CD4-positive, alpha-beta T cell (primary cell): ENCODE measurements around the gene LSAMP. TPM values are rescaled to one million over a fixed set of nuclear protein-coding genes. Genes with fewer than 3 reads are reported as not detected.

Source experiments
- ATAC-seq: fragments of 200-7000 bp; cut with Tn5 transposase; one replicate; pipeline ENCODE4 v1.10.0; 2022; ENCODE audit warnings: mild to moderate bottlenecking; ENCODE audit not compliant: poor library complexity
- CTCF ChIA-PET: fragments of 350-600 bp; sonication (Branson Sonifier 250); formaldehyde crosslinking; loops from one replicate; lab custom pipeline; 2021; ENCODE audit warnings: antibody characterized with exemption, inconsistent platforms; lab: Charles Lee
- POLR2A ChIA-PET: fragments of 350-600 bp; sonication (Branson Sonifier 250); formaldehyde crosslinking; loops from one replicate; lab custom pipeline; 2021; ENCODE audit warnings: antibody characterized with exemption, inconsistent platforms; lab: Charles Lee
- DNase-seq, 14 experiments: peaks; one replicate each; pipeline ENCODE4 v3.0.0-alpha.2; 2013 to 2020; ENCODE audit warnings: mixed read lengths in 2 of 14
- H3K27ac ChIP-seq, 2 donors: one replicate each; pipeline versions ENCODE4 v1.5.1 to v1.7.0; 2013; ENCODE audit warnings: low read length in 2 of 2, low read depth in 1 of 2, mild to moderate bottlenecking in 1 of 2
- H3K27me3 ChIP-seq, 2 experiments: 1 replicate in 1 of 2; 2 replicates in 1 of 2; pipeline versions ENCODE4 v1.6.1 to v1.7.0; 2013; ENCODE audit warnings: low read length in 2 of 2, control low read depth in 1 of 2, mild to moderate bottlenecking in 1 of 2, moderate library complexity in 1 of 2; ENCODE audit not compliant: insufficient read depth in 2 of 2, control insufficient read depth in 1 of 2
- H3K36me3 ChIP-seq: one replicate; pipeline ENCODE4 v1.6.1; 2013; ENCODE audit warnings: low read length, control low read depth; ENCODE audit not compliant: insufficient read depth
- H3K4me1 ChIP-seq: one replicate; pipeline ENCODE4 v1.6.1; 2013; ENCODE audit warnings: low read length, control low read depth; ENCODE audit not compliant: insufficient read depth
- H3K4me3 ChIP-seq: one replicate; pipeline ENCODE4 v1.5.1; 2013; ENCODE audit warnings: mild to moderate bottlenecking, low read length, moderate library complexity
- H3K9me3 ChIP-seq, 2 experiments: 1 replicate in 1 of 2; 2 replicates in 1 of 2; pipeline versions ENCODE4 v1.6.1 to v1.7.0; 2013; ENCODE audit warnings: low read length in 2 of 2, mild to moderate bottlenecking in 2 of 2, control low read depth in 1 of 2, moderate library complexity in 1 of 2; ENCODE audit not compliant: control insufficient read depth in 1 of 2, insufficient read depth in 1 of 2
- H3K27ac Mint-ChIP-seq: one replicate; pipeline ENCODE4 v1.8.0; 2020; ENCODE audit warnings: mixed read lengths
- H3K27me3 Mint-ChIP-seq: one replicate; pipeline ENCODE4 v1.8.0; 2021; ENCODE audit warnings: mixed read lengths
- H3K36me3 Mint-ChIP-seq: one replicate; pipeline ENCODE4 v1.8.0; 2021; ENCODE audit warnings: low read depth, mixed read lengths
- H3K4me1 Mint-ChIP-seq: one replicate; pipeline ENCODE4 v1.8.0; 2021; ENCODE audit warnings: low read depth, mixed read lengths
- H3K4me3 Mint-ChIP-seq: one replicate; pipeline ENCODE4 v1.8.0; 2020; ENCODE audit warnings: mild to moderate bottlenecking, mixed read lengths
- H3K9me3 Mint-ChIP-seq: one replicate; pipeline ENCODE4 v1.8.0; 2020; ENCODE audit warnings: mixed read lengths
- CTCF ChIP-seq: fragments of 200-600 bp; IDR thresholded peaks from one replicate; pipeline ENCODE4 v1.8.0; 2022; ENCODE audit warnings: antibody characterized with exemption, mild to moderate bottlenecking
- intact Hi-C, 2 experiments: fragments of 100-400 bp; cut with DNase I in 1 of 2; cut with micrococcal nuclease in 1 of 2; formaldehyde crosslinking; loops; one replicate each; pipeline versions ENCODE4 v1.15.1 to v1.9.0; 2023 to 2025; cut with DNase I, micrococcal nuclease
- total RNA-seq, 174 experiments: library from RNA in 2 of 174; stranded (reverse) in 2 of 174; gene quantifications; one replicate each; pipeline ENCODE4 v1.2.3 and lab custom pipeline; 2021 to 2026

Gene LSAMP
- total RNA-seq, 2 experiments from 2014 or later, result not detected

GRCh38 chr3:115814006-115814405, 631.3 kb downstream of the LSAMP start:
- Histone ChIP-seq H3K27me3 (peaks cover 0 to 7% of the 10 kb centered on the region in 2 experiments), H3K4me1 (no peaks in the 10 kb centered on the region), H3K36me3 (no peaks in the 10 kb centered on the region), H3K27ac (no peak overlapping the region), H3K4me3 (no peak overlapping the region), H3K9me3 (no peaks in the 10 kb centered on the region)
- POLR2A ChIA-PET, result no interaction called here
- Mint-ChIP-seq H3K9me3 (no peaks in the 10 kb centered on the region), H3K27ac (no peak overlapping the region), H3K27me3 (peaks cover 30% of the 10 kb centered on the region), H3K4me1 (no peaks in the 10 kb centered on the region), H3K4me3 (no peak overlapping the region), H3K36me3 (no peaks in the 10 kb centered on the region)
- ATAC-seq (no peak), DNase-seq (no peak)
- TF ChIP-seq CTCF, result no peak
- intact Hi-C loops, result loop anchor here (1.0 to 10.0 kb wide), 5 partner anchors 29 to 1659 kb away; no protein-coding TSS in a partner anchor
- CTCF ChIA-PET, result interaction anchor here (1.4 kb wide), 1 partner anchor 29 kb away, joined by 5 read pairs; no protein-coding TSS in a partner anchor

GRCh38 chr3:115808816-115809215, 636.5 kb downstream of the LSAMP start:
- Histone ChIP-seq H3K4me1 (no peaks in the 10 kb centered on the region), H3K27ac (no peak overlapping the region), H3K36me3 (no peaks in the 10 kb centered on the region), H3K4me3 (no peak overlapping the region), H3K27me3 (peaks cover under 1 to 11% of the 10 kb centered on the region in 2 experiments), H3K9me3 (no peaks in the 10 kb centered on the region)
- no peak overlapping the region for H3K4me3 Mint-ChIP-seq
- H3K9me3 Mint-ChIP-seq, result no peaks in the 10 kb centered on the region
- H3K4me1 Mint-ChIP-seq, result no peaks in the 10 kb centered on the region
- H3K27me3 Mint-ChIP-seq, result peaks cover 60% of the 10 kb centered on the region
- TF ChIP-seq CTCF, result no peak
- POLR2A ChIA-PET, result no interaction called here
- CTCF ChIA-PET, result no interaction called here
- intact Hi-C loops, result no loop called here
- no peak for ATAC-seq
- H3K27ac Mint-ChIP-seq, result no peak overlapping the region
- no peak for DNase-seq
- no peaks in the 10 kb centered on the region for H3K36me3 Mint-ChIP-seq

DNA sequence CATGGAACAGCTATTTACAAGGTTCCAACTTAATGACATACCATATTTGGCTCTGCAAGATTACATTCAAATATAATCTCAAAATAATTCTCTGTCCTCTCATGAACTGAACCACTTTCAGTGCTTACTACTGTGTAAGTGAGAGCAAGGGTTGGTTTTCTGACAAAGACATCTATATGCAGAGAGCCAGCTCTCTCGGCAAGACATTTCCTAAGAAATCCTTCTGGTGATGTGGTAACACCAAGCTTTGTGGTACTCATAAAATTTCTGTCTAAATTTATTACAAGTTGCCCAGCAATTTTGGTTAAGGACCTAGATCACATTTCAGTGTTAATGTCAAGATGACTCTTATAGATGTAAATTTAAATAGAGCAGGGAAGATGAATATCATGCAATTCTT, 637.0 kb downstream of the LSAMP start:
- DNase-seq, result no peak
- no peak for TF ChIP-seq CTCF
- ATAC-seq, result no peak
- H3K27me3 ChIP-seq, result peaks cover 4 to 11% of the 10 kb centered on the region in 2 experiments
- no peaks in the 10 kb centered on the region for H3K9me3 ChIP-seq
- H3K4me1 ChIP-seq, result no peaks in the 10 kb centered on the region
- no peaks in the 10 kb centered on the region for H3K36me3 ChIP-seq
- no peak overlapping the region for H3K4me3 ChIP-seq
- Mint-ChIP-seq H3K4me1 (no peaks in the 10 kb centered on the region), H3K36me3 (no peaks in the 10 kb centered on the region), H3K27ac (no peak overlapping the region), H3K27me3 (peaks cover 62% of the 10 kb centered on the region), H3K9me3 (no peaks in the 10 kb centered on the region), H3K4me3 (no peak overlapping the region)
- no peak overlapping the region for H3K27ac ChIP-seq
- CTCF ChIA-PET, result no interaction called here
- intact Hi-C loops, result no loop called here
- POLR2A ChIA-PET, result interaction anchor here (0.9 kb wide), 1 partner anchor 16 kb away, joined by 3 read pairs; no protein-coding TSS in a partner anchor
